ENCODE data around the gene CTNNBIP1.

Gene CTNNBIP1

DNA sequence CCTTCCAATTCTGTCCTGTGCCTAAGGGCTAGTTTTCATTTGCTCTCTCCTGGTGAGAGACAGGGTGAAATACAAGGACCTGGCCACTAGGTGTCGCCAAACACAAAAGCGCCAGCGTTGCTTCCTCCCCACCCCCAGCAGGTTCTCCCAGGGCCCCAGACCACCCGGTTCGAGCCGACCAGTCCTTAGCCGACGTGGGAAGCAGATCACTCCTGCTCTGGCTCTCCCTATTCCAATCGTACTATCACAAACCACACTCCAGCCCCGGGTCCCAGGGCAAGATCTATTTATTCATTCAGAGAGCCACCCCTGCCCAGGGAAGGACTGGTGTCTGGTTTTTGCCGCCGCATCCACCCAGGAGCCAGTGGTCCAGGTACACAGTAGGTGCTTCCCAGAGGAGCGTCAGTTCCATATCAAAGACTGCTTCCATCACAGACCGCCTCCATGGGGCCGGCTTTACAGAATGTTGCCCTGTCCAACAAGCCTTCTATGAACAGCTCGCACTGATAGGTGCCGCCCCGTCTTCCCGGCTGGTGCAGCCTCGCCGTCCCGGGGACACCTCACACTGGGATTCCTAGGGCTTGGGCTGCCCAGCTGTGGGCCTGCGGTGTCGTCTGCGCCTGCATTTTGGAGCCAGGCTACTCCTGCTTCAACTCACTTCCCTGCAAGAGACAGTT lies 35.0 kb downstream of the CTNNBIP1 start:
- no peak for DNase-seq

DNA sequence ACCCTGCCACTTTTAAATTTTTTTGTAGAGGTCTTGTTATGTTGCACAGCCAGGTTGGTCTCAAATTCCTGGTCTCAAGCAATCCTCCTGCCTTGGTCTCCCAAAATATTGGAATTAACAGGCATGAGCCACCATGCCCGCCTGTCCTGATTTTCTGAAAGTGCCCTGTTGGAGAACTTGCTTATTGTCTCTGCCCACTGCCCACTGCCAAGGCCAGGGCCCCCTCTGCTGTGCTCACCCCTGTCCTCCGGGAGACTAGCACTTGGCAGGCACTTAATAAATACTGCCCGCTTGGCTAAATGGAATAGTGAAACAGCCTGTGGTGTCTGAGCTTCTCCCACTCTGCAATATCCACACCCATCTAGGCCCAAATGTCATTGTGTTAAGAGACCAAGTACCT lies 35.7 kb downstream of the CTNNBIP1 start:
- DNase-seq = no peak

DNA sequence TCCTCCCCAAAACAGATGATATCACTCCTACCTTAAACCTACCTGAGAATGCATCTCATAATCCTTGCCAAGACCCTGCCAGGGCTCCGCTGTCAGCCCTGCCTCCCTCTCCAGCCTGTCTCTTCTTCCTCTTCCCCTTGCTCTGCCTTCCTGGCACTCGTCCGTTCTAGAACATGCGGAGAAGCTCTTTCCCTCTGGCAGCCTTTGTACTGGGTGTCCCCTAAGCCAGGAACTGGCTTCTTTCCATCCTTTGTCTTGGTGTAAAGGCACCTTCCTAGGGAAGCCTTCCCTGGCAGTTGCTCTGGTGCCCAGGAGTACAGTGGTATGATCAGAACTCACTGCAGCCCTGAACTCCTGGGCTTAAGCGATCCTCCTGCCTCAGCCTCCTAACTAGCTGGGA lies 36.1 kb downstream of the CTNNBIP1 start:
- no peak for DNase-seq

DNA sequence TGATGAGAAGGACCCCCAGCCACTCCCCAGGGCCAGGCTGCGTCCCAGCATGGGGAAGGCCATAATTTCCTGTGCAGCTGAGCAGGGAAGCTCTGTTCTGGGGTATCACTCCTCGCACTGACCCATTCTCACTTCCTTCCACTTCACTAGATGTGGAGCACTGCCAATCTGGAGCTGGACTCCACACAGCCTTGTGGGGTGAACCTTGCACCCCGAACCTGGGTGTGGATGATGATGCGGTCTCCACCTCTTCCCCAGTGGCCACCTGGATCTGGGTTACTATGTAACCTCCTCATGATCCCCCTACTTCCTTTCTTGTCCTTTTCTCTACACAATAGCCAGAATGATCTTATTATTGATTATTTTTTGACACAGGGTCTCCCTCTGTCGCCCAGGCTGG lies 36.7 kb downstream of the CTNNBIP1 start:
- no peak for DNase-seq

DNA sequence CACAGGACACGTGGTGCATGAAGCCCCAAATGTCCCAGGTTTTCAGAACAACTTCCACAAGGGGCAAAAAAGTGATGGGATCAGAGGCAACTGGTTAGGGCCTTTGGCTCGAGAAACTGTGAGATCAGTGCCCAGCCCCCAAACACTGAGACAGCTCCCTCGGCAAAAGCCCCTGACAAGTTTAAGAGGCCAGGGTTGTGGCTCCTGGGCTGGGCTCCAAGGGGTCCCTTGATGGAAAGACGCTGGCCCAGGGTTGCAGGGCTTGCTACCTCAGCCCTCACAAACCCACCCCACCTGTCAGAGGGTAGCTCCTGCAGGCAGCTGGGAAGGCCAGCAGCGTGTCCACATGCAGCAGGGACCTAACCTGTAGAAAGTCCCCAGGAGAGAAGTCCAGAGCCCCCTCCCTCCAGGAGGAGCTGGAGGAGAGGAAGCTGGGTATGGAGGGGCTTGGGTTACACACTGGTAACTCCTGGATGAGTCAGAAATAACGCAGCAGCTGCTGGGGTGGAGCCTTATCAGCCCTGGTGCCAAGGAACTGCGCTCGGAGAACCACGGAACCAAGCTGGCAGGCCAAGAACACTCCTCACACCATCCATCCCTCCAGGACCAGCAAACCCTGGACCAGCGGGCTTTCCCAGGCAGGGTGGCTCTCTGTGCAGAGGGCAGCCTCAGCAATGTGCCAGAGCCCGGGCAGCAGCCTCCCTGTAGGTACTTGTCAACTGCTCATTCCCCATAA lies 37.5 kb downstream of the CTNNBIP1 start:
- DNase-seq = no peak

DNA sequence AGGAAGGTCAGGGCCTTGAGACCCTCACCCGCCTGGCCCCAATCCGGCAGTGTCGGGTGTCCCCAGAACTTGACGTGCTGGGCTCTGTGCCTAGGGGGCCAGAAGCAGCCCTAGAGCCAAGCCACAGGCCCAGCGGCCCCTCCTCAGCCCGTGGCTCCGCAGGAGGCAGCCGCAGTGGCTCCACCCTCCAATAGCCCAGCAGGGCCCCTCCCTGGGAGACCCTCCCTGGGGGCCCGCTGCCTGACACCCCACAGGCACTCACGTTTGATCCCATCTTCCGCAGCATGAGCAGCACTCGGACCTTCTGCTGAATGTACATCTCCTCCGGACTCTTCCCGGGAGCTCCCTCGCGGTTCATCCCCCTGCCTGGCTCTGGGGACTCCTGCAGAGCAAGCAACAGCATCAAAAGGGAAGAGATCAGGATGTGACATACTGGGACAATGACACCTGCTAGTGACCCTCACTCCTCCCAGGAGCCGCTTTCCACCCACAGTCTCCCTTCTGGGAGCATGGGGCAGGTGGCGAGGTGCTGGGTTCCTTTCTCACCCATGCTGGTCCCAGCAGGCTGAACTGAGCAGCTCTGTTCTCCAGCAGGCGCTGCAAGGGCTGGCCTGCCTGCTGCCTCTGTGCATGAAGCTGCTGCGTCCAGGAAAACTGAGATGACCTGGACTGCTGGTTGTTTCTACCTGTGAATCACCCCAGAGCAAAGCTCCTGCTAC lies 38.2 kb downstream of the CTNNBIP1 start:
- DNase-seq = no peak

DNA sequence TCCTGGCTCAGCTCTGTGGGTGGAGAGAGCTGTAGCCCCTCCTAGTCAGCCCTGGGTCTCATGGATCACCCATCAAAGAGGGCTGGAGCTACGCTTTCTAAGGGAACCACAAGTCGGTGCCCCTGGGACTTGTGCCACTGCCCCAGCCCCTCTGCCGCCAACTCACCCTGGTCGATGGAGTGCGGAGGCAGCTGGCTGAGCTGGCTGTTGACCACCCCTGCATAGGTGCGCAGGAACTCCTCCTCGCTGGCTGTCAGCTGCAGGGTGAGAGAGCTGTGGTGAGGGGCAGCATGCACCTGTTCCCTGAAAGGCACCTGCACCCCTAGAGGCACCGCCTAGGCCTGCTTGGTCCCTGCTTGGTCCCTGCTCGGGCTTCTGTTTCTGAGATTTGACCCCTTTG lies 39.0 kb downstream of the CTNNBIP1 start:
- no peak for DNase-seq

DNA sequence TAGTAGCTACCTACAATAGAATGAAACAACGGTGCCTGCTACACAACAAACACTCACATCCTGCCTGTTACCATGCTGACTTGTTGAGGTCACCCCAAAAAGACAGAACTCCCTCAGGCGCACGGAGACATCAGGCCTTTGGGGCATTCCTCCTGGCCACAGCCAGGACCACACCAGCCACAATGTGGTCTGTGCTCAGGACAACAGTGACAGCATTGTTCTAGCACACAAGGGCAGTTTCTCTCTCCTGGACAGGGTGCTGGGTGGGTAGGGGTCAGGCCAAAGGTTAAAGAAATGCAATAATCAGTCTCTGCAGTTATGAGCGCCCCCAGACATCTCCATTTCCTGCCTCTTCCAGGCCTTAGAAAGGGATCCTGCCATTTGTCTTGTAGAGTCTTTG lies 39.5 kb downstream of the CTNNBIP1 start:
- DNase-seq = no peak

DNA sequence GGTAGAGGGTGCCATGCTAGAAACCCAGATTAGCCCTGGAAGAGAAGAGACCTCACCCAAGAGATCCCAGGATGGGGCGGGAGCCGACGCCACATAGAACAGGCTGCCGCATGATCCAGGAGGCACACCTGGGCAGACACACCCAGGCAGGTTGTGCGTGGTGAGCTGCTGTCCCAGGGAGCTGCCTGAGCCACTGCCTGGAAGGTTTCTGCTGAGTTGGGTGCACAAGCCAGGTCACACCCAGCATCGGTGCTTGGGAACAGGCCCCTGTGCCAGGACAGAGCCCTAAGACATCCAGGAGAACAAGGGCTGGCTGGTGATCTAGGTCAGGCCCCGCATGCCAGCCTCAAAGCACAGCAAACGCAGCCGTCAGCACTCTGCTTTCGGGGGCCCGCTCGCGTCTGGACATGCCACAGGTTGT lies 40.2 kb downstream of the CTNNBIP1 start:
- no peak for DNase-seq

DNA sequence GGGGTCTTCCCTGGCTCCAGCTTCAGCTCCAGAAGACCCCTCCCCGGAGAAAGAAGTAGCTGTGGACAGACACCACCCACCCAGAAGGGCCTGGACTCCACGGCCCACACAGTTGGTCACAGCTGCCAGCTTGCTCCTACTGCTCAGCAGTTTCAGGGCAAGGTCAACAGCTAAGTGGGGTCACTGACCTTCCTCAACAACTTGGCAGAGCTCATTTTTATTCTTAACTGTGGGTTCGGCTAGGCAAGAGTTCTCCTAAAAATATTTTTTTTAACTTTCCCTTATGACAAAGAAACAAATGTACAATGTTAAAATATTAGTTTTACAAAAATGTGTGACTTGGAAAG lies 41.9 kb downstream of the CTNNBIP1 start:
- DNase-seq = no peak

DNA sequence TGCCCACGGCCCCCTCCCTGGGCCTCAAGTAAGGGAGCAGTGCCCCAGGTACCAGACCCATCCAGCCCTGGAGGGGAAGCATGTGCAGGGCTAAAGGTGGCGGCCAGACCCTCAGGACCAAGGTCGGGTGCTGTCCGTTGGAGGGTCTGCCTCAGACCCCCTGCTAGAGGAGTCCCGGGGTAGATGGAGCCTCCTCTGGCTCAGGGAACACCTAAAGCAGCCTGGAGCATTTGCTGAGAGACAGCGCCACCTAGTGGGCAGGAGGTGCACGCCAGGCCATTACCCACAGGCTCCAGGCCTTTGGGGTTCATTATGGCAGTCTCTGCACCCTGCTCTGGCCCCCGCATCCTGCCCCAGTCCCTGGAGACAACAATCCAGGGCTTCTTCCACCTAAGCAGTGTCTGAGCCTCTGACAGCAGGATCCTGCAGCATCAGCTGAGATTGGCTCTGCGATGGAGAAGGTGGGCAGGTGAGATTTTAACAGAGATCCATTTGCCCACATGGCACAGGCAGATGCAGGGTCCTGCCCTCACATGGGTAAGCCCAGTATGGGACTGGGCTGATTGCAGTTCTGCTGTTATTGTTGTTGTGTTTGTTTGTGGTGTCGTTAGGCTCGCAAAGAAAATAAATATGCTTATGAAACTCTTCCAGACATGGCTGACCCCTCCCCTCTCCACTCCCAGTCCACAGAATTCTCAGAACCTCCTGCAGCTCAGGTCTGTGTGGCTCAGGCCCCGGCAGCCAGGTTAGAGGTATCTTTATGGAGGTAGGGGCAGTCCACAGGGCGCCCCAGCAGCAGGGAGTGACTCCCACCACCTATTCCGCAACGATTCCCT lies 42.4 kb downstream of the CTNNBIP1 start:
- DNase-seq = no peak

DNA sequence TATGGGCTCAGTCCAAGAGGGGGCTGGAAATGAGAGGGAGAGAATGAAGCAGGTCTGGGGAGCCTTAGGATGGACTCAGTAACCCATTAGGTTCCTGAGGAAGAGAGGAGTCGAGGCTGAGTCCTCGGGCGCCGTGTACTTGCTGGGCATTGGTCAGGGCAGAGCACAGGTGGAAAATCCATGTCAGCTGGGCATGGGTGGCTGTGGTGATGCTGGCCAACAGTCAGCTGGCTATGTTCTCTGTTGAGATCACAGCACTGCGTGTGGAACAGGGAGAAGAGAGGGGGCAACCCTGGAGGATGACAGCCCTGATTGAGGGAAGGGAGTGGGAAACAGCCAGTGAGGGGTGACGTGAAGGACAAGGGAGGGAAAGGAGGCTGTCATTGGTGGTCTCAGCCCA lies 43.2 kb downstream of the CTNNBIP1 start:
- DNase-seq = no peak

DNA sequence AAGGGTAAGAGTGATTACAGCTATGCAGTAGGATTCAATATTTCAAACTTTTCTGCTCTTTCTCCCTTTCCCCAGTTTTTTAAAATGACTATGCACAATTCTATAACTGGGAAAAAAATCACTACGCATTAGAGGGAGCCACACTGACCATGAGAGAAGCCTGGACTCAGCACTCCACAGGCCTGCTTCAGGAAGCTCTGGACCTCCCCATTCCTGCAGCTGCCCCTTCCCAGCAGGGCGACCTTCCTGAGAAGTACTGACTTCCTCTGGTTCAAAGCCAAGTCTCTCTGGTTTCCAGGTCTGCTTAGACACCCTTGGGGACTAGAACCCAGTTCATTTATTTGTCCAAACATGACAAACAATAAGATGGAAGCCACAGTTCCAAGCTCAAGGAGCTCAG lies 44.3 kb downstream of the CTNNBIP1 start:
- no peak for DNase-seq

DNA sequence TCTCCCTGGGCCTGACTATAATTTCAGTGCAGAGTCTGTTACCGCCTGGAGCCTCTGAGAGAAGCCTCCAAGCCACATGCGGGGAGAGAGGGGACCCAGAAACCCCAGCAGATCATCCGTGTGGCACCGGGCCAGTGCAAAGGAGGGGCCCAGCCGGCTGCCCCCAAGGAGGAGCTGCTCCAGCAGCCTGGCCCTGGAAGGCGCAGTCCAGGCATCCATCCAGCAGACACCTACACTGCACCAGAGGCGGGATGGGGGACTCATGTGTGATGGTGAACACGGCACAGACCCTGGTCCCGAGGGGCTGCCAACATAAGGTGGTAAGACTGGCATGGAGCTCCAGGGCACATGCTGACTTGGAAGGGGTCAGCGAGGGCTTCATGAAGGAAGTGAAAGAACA lies 46.7 kb downstream of the CTNNBIP1 start:
- DNase-seq = no peak

DNA sequence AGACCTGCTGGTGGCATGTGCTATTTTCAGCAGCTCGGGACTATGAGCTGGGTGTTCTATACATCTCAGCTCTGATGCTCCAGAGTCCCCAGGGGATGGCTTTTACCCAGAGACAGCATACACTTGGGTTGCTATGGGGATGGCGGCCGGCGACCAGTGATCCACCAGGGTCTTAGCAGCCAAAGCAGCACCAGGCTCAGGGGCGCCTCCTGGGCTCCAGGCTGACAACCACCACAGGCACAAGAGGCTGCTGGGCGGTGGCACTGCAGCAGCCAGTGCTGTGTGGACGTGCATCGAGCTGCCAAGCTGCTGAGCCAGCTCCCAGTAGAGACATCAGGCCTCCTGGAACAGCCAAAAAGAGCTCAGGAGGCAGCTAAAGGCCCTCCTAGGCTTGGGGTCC lies 48.7 kb downstream of the CTNNBIP1 start:
- no peak for DNase-seq

DNA sequence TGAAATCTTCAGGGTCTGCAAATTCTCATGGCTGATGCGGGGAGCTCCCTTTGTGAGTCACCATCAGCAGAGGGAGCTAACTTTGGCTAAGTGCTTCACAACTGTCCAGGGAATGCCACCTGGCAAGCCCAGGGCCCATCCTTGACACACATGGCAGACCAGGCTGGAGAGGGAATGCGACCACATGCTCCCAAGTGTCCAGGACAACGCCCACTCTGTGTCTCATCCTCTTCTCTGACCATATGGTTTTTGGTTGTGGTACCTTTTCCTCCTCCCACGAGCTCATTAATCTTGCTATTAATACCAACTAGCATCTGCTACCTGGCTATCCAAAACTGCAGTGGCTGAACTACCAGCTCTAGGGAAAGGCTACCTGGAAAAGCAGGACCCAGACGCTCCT lies 49.2 kb downstream of the CTNNBIP1 start:
- no peak for DNase-seq

DNA sequence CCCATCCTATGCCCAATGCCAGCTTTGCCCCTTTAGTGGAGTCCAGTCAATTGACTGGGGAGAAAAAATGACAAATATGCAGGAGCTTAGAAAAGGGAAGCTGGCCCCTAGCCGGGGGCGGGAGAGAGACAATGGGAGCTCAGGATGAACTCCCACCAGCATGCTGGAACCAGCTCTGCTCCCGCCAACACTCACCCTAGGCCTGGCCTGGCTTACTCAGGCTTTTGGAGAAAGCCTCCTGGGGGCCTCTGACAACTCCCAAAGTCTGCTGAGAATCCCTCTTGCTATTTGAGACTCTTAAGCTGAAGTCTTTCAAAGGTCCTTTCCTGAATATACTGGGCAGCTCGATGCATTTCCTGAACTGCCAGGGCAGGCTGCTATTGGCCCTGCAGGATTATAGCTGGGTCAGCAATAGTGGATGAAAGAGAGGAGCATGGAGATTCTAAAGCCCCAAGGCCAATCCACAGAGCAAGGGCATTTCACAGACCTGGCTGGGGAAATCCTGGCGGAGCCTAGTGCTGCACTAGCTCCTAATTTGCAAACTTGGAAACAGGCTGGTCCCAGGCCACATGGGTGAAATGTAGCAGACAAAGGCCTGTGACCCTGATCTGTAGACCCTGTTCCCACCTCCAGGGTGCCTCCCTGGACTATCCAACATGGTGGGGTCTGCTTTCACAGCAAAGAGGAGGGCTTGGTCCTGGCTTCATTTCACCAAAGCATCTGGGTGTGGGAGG lies 50.6 kb downstream of the CTNNBIP1 start:
- DNase-seq = no peak

DNA sequence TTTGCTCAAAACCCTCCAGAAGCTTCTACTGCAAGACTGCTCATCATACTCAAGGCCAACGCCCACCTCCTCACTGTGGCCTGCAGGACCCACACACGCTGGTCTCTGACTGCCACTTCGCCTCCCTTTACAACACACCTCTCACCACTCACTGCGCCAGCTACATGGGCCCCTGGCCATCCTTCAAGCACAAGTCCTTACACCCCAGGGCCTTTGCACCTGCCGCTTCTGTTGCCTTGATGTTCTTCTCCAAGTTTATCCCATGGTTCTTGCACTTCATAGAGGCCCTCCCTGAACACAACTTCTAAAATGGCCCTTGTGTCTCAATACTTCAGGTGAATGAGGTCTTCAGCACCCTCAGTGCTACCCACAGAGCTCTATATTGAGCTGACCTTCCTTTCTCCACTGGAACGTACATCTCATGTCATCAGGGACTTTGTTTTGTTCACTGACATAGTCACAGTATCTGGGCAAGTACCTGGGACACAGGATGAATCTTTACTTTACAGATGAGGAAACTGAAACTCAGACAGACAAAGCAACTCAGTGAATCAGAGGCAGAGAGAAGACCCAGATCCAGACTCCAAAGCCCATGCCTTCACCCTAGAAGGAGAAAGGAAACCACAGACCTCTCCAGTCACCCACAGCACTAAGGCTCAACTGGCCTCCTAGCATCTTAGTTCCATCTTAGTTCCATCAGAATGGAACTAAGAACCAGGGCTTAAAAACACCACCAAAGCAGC lies 51.6 kb downstream of the CTNNBIP1 start:
- no peak for DNase-seq

DNA sequence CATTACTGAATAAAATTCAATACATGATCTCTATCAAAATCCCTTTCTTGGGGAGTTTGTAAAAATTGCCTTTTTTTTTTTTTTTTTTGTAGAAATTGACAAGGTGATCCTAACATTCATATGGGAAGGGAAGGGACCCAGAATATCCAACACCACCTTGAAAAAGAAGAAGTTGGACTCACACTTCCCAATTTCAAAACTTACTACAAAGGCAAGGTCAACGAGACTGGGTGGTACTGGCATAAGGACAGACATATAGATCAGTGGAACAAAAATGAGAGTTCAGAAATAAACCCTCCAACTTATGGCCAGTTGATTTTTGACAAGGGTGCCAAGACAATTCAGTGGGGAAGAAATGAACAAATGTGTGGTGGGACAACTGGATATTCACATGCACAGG lies 54.9 kb downstream of the CTNNBIP1 start:
- no peak for DNase-seq

DNA sequence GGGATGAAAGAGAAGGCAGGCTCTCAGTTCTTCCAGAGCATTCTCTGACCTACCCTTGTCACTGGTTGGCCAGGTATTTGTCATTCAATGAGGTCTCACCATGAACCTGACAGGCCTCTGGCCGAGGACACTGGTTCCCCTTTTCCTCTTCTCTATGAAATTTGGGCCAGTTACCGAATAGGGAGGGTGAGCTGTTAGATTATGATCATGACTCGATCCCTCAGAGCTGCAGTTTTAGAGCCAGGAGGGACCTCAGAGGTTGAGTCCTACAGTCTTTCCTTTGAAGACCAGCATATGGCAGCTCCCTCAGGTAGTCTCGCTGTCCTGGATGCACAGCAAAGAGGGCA lies 56.8 kb downstream of the CTNNBIP1 start:
- no peak for DNase-seq

DNA sequence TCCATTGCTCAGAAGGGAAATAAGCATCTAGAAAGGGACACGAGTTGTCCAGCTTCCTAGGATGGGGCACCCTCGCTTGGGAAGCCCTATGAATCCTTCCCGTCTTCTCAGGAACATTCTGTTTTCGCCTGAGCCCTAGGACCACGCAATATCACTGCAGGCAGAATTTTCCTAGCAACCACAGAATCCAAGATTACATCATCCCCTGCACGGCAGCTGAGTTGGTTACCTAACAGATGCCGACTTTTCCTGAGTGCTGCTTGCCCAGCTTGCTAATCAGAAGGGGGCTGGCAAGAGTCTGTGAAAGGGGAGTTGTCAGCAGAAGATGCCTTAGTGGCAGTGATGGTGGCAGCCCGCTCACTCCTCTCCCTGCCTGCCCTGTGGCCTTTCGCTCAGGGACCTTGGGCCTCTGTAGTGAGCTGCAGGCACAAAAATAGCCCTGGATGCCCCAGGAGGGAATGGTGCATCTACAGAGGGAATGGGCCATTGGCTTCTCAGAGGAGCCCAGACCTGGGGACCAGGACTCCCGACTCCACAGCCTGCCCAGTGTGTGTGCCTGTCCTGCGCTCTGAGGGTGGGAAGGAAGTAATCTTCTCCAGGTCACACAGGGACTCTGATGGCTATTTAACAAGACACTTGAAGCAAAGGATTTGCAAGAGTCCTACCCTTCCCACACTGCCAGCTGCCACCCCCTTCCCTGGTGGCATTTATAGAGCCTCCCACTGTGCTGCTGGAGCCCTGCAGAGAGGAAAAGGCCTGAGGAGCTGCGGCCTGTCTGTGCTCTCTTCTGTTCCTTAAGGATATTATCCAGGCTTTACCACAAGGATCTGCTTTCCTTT lies 57.4 kb downstream of the CTNNBIP1 start:
- no peak for DNase-seq

Data from cortex of kidney (tissue), 1 donor.